ENCODE measurements around the gene COX5B.

DNA sequence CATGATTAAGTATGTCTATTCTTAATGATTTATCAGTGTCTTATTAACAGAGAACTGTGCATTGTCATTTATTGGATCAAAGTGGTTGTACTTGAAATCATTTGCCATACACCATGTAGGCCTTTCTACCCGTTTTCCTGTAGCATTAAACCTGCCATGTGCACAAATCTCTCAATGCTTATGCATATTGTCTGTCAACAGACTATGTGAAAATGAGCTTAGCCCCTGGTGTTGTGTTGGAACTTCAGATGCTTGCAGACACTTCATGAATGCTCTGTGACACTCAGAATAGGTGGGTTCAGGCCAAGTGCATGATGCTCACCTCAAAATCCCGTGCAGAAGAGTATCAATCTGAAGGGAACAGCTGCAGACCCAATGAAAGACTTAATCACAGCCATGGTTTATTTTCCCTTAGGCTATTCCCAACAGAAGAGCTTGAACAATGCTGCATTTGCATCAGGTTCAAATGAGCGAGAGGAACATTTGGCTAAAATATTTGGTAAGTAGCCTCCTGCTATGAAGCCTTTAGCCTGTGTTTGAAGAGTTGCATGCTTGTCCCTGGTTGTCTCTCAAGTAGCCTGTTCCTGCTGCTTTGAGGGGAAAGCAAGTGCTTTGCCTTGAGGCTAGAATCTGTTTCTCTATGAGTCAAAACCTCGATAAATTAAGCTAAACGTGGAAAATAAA is 29.7 kb downstream of the COX5B start:
- TF ChIP-seq, protein P1, sequence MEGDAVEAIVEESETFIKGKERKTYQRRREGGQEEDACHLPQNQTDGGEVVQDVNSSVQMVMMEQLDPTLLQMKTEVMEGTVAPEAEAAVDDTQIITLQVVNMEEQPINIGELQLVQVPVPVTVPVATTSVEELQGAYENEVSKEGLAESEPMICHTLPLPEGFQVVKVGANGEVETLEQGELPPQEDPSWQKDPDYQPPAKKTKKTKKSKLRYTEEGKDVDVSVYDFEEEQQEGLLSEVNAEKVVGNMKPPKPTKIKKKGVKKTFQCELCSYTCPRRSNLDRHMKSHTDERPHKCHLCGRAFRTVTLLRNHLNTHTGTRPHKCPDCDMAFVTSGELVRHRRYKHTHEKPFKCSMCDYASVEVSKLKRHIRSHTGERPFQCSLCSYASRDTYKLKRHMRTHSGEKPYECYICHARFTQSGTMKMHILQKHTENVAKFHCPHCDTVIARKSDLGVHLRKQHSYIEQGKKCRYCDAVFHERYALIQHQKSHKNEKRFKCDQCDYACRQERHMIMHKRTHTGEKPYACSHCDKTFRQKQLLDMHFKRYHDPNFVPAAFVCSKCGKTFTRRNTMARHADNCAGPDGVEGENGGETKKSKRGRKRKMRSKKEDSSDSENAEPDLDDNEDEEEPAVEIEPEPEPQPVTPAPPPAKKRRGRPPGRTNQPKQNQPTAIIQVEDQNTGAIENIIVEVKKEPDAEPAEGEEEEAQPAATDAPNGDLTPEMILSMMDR (IDR thresholded peaks at IDR 0.05), result no peak
- no peak for TF ChIP-seq ZFX (IDR thresholded peaks at IDR 0.05; ENCODE audit: borderline replicate concordance)

Measured in 22Rv1 (cell line).